Fibroblast of pulmonary artery (primary cell): ENCODE measurements around the gene CCDC192.
A peak's percentile ranks its signal among the peaks of the same experiment; 100 is the strongest.

Experiments used
- DNase-seq: peaks from one replicate; pipeline ENCODE4 v3.0.0-alpha.2; 2010; ENCODE audit warnings: low read depth
- H3K4me3 ChIP-seq: replicated peaks from 2 replicates; pipeline ENCODE4 v1.5.1; 2011; ENCODE audit warnings: low read depth, mild to moderate bottlenecking, control low read depth, low read length, moderate library complexity
- CTCF ChIP-seq: IDR thresholded peaks from 2 replicates; pipeline ENCODE4 v1.5.1; 2011; ENCODE audit warnings: mild to moderate bottlenecking, control low read depth, low read length, inconsistent platforms; ENCODE audit errors: missing control alignments

CCDC192 gene

GRCh38 chr5:127950707-127951391 is 247.7 kb downstream of the CCDC192 start:
- no peak overlapping the region for H3K4me3 ChIP-seq
- DNase-seq = peak; percentile 79
- TF ChIP-seq CTCF = no peak

GRCh38 chr5:127951791-127952190 is 248.6 kb downstream of the CCDC192 start:
- DNase-seq = no peak
- no peak overlapping the region for H3K4me3 ChIP-seq
- no peak for TF ChIP-seq CTCF

- TF ChIP-seq CTCF = peak; percentile 4
- no peak overlapping the region for H3K4me3 ChIP-seq
- DNase-seq = peak; percentile 71
Observed at GRCh38 chr5:127957183-127957582, 254.0 kb downstream of the CCDC192 start.

GRCh38 chr5:127957701-127958239 is 254.6 kb downstream of the CCDC192 start:
- no peak overlapping the region for H3K4me3 ChIP-seq
- no peak for DNase-seq
- TF ChIP-seq CTCF = no peak

- no peak overlapping the region for H3K4me3 ChIP-seq
- DNase-seq = no peak
- no peak for TF ChIP-seq CTCF
Observed at GRCh38 chr5:127958421-127959011, 255.3 kb downstream of the CCDC192 start.

- H3K4me3 ChIP-seq = no peak overlapping the region
- DNase-seq = peak; percentile 87
- no peak for TF ChIP-seq CTCF
Observed at GRCh38 chr5:127959152-127959764, 256.1 kb downstream of the CCDC192 start.
